ENCODE data around the gene EPHA4.

DNA sequence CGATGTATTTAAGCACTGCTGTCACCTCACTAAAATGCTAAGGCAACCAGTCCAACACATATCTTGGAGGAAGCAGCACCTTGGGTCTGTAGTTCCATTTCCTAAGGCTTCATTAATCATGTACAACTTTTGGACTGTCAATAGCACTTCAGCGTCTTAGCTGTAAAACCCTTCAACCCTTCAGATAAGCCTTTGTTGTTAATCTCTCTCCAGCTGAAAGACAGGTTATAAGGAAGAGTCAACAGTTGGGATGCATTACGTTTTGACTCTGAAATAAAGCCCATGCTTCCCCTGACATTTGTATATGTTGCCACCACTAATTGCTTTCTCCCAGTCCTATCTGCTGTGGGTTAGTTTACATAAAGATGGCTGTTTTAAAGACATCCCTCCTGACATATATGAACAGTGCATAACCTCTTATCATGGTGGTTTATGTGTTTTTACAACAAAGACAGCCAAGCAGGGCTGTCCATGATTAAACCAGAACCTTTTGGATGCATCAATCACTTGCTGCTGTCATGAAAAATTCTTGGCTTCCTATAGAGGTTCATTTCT is 81.5 kb downstream of the EPHA4 start:
- TF ChIP-seq, protein P1, sequence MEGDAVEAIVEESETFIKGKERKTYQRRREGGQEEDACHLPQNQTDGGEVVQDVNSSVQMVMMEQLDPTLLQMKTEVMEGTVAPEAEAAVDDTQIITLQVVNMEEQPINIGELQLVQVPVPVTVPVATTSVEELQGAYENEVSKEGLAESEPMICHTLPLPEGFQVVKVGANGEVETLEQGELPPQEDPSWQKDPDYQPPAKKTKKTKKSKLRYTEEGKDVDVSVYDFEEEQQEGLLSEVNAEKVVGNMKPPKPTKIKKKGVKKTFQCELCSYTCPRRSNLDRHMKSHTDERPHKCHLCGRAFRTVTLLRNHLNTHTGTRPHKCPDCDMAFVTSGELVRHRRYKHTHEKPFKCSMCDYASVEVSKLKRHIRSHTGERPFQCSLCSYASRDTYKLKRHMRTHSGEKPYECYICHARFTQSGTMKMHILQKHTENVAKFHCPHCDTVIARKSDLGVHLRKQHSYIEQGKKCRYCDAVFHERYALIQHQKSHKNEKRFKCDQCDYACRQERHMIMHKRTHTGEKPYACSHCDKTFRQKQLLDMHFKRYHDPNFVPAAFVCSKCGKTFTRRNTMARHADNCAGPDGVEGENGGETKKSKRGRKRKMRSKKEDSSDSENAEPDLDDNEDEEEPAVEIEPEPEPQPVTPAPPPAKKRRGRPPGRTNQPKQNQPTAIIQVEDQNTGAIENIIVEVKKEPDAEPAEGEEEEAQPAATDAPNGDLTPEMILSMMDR (IDR thresholded peaks at IDR 0.05; ENCODE audit: borderline replicate concordance, extremely low read depth, low read length, poor library complexity, severe bottlenecking) = no peak
- no peak for TF ChIP-seq EZH2 (IDR thresholded peaks at IDR 0.05; ENCODE audit: borderline replicate concordance, low read depth, low read length, severe bottlenecking)
